ENCODE data around the gene ATAD3B. TPM values are rescaled to one million over a fixed set of nuclear protein-coding genes. Genes with fewer than 3 reads are reported as not detected.
"Not testable (repeated sequence)": the region's sequence is repeated elsewhere in the genome, so short reads cannot be mapped to it uniquely, and the experiment has no call there.

Gene ATAD3B
- total RNA-seq, 2 donors from 2014 or later = 15.4 to 30.9 TPM

GRCh38 chr1:1504777-1505365, 33.3 kb downstream of the ATAD3B start:
- H3K4me3 ChIP-seq = peak overlapping the region; percentile 50
- TF ChIP-seq, protein P1, sequence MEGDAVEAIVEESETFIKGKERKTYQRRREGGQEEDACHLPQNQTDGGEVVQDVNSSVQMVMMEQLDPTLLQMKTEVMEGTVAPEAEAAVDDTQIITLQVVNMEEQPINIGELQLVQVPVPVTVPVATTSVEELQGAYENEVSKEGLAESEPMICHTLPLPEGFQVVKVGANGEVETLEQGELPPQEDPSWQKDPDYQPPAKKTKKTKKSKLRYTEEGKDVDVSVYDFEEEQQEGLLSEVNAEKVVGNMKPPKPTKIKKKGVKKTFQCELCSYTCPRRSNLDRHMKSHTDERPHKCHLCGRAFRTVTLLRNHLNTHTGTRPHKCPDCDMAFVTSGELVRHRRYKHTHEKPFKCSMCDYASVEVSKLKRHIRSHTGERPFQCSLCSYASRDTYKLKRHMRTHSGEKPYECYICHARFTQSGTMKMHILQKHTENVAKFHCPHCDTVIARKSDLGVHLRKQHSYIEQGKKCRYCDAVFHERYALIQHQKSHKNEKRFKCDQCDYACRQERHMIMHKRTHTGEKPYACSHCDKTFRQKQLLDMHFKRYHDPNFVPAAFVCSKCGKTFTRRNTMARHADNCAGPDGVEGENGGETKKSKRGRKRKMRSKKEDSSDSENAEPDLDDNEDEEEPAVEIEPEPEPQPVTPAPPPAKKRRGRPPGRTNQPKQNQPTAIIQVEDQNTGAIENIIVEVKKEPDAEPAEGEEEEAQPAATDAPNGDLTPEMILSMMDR (IDR thresholded peaks at IDR 0.05) = peak; percentile 50
- H3K4me1 ChIP-seq (ENCODE audit: control insufficient read depth in 1 of 2, low read depth in 2 of 2); ATAC-seq (ENCODE audit: insufficient number of reproducible peaks, low FRiP score, low read depth); H3K36me3 ChIP-seq; H3K9me3 ChIP-seq; H3K27me3 ChIP-seq (replicated peaks; ENCODE audit: insufficient read depth): not testable (repeated sequence)
- peak; percentile 18 for DNase-seq (ENCODE audit: low spot score)
- peak overlapping the region in 1 of 2 donors; percentile 55 for H3K27ac ChIP-seq

DNA sequence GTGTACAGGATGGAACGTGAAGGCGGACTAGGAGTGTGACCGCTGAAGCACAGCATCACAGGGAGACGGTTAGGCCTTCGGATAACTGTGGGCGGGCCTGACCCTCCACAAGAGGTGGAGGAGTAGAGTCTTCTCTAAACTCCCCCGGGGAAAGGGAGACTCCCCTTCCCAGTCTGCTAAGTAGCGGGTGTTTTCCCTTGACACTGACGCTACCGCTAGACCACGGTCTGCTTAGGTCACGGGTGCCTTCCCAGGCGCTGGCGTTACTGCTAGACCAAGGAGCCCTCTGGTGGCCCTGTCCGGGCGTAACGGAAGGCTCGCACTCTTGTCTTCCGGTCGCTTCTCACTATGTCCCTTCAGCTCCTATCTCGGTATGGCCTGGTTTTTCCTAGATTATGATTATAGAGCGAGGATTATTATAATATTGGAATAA, 33.8 kb downstream of the ATAD3B start:
- H3K36me3 ChIP-seq; H3K9me3 ChIP-seq; H3K27me3 ChIP-seq (replicated peaks; ENCODE audit: insufficient read depth); ATAC-seq (ENCODE audit: insufficient number of reproducible peaks, low FRiP score, low read depth); H3K4me1 ChIP-seq (ENCODE audit: control insufficient read depth in 1 of 2, low read depth in 2 of 2); DNase-seq (ENCODE audit: low spot score): not testable (repeated sequence)
- Histone ChIP-seq H3K27ac (peak overlapping the region in 1 of 2 donors; percentile 55), H3K4me3 (peak overlapping the region; percentile 50)

DNA sequence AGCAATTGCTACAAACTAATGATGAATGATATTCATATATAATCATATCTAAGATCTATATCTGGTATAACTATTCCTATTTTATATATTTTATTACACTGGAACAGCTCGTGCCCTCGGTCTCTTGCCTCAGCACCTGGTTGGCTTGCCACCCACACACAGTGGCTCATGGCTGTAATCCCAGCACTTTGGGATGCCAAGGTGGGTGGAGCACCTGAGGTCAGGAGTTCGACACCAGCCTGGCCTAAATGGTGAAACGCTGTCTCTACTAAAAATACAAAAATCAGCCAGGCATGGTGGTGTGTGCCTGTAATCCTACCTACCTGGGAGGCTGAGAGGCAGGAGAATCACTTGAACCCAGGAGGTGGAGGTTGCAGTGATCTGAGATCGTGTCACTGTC, 34.2 kb downstream of the ATAD3B start:
- H3K27ac ChIP-seq = peak overlapping the region in 1 of 2 donors; percentile 55
- not testable (repeated sequence) for DNase-seq (ENCODE audit: low spot score); ATAC-seq (ENCODE audit: insufficient number of reproducible peaks, low FRiP score, low read depth); H3K4me3 ChIP-seq; H3K9me3 ChIP-seq; H3K36me3 ChIP-seq; H3K27me3 ChIP-seq (replicated peaks; ENCODE audit: insufficient read depth); H3K4me1 ChIP-seq (ENCODE audit: control insufficient read depth in 1 of 2, low read depth in 2 of 2)

DNA sequence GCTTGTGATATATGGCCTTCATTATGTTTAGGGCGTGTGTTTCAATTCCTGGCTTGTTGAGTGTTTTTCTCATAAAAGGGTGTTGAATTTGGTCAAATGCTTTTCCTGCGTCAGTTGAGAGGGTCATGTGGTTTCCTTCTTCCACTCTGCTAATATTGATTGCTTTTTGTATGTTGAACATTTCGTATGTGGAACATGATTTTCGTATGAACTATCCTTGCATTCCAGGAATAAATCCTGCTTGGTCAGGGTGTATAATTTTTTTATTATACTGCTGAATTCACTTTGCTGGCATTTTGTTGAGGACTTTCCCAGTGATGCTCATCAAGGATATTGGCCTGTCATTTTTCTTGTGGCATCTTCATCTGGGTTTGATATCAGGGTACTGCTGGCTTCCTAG, 35.7 kb downstream of the ATAD3B start:
- no peak for ATAC-seq (ENCODE audit: insufficient number of reproducible peaks, low FRiP score, low read depth)
- Histone ChIP-seq H3K36me3 (no peaks in the 10 kb centered on the region), H3K9me3 (no peaks in the 10 kb centered on the region), H3K4me1 (ENCODE audit: control insufficient read depth in 1 of 2, low read depth in 2 of 2) (peaks cover 6 to 14% of the 10 kb centered on the region in 2 donors), H3K4me3 (no peak overlapping the region), H3K27me3 (replicated peaks; ENCODE audit: insufficient read depth) (no peaks in the 10 kb centered on the region), H3K27ac (no peak overlapping the region)
- TF ChIP-seq, protein P1 (IDR thresholded peaks at IDR 0.05) = no peak
- no peak for DNase-seq (ENCODE audit: low spot score)

DNA sequence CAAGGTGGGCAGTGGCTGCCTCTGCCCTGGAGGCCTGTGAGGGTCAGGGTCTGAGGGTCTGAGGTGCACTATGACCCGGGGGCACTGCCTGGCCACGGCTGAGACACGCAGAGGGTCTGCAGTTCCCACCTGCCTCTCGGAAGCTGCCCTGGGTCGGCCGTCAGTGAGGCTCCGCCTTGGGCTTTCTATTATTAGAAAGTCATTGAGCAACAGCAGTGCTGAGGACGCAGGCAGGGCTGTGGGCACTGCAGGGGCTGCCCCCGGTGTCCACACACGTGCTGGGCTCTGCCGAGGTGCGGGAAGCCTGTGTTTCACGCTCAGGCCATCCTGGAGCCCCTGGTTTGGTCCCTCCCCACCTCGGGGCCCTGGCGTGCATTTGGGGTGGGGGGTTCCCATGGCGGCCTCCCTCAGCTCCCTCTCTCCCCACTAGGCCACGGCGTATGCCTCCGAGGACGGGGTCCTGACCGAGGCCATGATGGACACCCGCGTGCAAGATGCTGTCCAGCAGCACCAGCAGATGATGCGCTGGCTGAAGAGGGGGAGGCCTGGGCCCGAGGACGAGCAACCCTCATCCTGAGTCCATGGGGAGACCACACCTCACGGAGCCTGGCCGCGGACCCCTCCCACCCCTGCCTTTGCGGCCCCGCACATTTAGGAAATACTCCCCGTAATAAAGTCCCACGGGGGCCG, 37.4 kb downstream of the ATAD3B start:
- ATAC-seq (ENCODE audit: insufficient number of reproducible peaks, low FRiP score, low read depth); H3K27ac ChIP-seq; H3K9me3 ChIP-seq; H3K27me3 ChIP-seq (replicated peaks; ENCODE audit: insufficient read depth); H3K36me3 ChIP-seq; H3K4me3 ChIP-seq; DNase-seq (ENCODE audit: low spot score): not testable (repeated sequence)
- peaks cover 6 to 17% of the 10 kb centered on the region in 2 donors for H3K4me1 ChIP-seq (ENCODE audit: control insufficient read depth in 1 of 2, low read depth in 2 of 2)

DNA sequence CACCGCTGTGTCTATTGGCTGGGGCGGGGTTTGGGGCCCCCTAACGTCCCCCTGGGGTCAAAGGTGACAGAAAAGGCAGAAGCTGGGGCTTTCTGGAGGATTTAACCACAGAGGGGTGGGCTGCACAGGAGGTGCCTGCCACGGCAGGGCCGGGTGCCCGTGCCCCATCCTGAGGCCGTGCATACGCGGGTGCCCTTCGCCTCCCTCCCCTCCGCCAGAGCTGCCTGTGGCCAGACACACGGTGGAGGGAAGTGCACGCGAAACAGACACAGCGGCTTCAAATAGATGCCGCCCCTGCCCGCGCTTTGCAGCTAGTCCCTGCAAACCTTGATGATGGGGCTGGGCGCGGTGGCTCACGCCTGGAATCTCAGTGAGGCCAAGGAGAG, 37.9 kb downstream of the ATAD3B start:
- not testable (repeated sequence) for H3K27ac ChIP-seq; H3K4me3 ChIP-seq; H3K36me3 ChIP-seq; H3K27me3 ChIP-seq (replicated peaks; ENCODE audit: insufficient read depth); ATAC-seq (ENCODE audit: insufficient number of reproducible peaks, low FRiP score, low read depth); DNase-seq (ENCODE audit: low spot score); H3K9me3 ChIP-seq
- peaks cover 6 to 17% of the 10 kb centered on the region in 2 donors for H3K4me1 ChIP-seq (ENCODE audit: control insufficient read depth in 1 of 2, low read depth in 2 of 2)

DNA sequence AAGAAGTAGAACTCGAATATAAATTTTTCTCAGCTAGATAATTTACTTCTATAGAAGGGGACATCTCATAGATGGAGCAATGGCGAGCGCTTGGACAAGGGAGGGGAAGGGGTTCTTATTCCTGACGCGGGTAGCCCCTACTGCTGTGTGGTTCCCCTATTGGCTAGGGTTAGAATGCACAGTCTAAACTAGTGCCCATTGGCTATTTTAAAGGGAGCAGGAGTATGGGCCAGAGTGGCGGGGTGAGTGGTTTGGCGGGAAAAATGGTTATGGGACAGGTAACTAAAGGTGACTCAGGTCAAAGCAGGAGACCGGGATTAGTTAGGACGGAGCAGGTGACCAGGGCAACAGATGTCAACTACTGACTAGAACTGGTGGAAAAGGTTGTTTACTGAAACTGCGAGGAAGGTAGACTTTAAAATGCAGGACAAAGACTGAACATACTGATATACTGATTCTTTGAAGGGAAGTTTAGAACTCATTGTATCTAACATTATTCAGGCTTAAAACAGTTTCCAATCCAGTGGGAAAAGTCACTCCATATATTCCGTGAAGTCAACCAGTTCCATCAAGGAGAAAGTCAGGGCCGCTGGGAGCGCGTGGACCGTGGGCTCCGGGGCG, 39.5 kb downstream of the ATAD3B start:
- TF ChIP-seq, protein P1 (IDR thresholded peaks at IDR 0.05) = no peak
- H3K27me3 ChIP-seq (replicated peaks; ENCODE audit: insufficient read depth) = no peaks in the 10 kb centered on the region
- H3K27ac ChIP-seq = peak overlapping the region; percentile 70 to 84
- H3K9me3 ChIP-seq = no peaks in the 10 kb centered on the region
- DNase-seq (ENCODE audit: low spot score) (no peak), ATAC-seq (ENCODE audit: insufficient number of reproducible peaks, low FRiP score, low read depth) (no peak)
- H3K4me1 ChIP-seq (ENCODE audit: control insufficient read depth in 1 of 2, low read depth in 2 of 2) = peaks cover 2 to 11% of the 10 kb centered on the region in 2 donors
- no peaks in the 10 kb centered on the region for H3K36me3 ChIP-seq
- H3K4me3 ChIP-seq = peak overlapping the region; percentile 76

Measured in thoracic aorta (tissue), 2 donors.